C4-2B (cell line): Measurements from ENCODE around the gene XCL2.

ENCODE experiments used
- ZFX ChIP-seq: fragments of 450-650 bp; IDR thresholded peaks from 2 replicates; pipeline ENCODE4 v1.6.1; 2017
- TF ChIP-seq, protein P1 (sequence below): fragments of 450-650 bp; conservative IDR thresholded peaks from 2 replicates; pipeline ENCODE4 v1.5.1; 2017; ENCODE audit warnings: mild to moderate bottlenecking

DNA sequence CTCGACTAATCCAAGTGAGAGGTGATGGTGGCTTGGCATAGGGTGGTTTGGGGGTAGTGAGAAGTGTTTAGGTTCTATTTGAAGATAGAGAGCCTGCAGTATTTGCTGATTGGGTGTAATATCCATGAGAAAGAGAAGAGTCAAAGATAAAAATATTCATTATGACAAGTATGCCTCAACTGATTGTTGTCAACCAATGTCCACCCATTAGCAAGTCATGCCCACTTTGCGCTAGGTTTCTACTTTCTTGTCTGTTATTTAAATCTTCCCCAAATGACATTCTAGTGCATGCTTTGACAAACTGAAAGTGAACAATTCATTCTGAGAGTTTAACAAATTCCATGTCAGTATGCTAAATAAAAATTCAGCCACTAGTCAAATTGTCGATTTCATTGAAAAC, 28.8 kb upstream of the XCL2 start:
- TF ChIP-seq, protein P1, sequence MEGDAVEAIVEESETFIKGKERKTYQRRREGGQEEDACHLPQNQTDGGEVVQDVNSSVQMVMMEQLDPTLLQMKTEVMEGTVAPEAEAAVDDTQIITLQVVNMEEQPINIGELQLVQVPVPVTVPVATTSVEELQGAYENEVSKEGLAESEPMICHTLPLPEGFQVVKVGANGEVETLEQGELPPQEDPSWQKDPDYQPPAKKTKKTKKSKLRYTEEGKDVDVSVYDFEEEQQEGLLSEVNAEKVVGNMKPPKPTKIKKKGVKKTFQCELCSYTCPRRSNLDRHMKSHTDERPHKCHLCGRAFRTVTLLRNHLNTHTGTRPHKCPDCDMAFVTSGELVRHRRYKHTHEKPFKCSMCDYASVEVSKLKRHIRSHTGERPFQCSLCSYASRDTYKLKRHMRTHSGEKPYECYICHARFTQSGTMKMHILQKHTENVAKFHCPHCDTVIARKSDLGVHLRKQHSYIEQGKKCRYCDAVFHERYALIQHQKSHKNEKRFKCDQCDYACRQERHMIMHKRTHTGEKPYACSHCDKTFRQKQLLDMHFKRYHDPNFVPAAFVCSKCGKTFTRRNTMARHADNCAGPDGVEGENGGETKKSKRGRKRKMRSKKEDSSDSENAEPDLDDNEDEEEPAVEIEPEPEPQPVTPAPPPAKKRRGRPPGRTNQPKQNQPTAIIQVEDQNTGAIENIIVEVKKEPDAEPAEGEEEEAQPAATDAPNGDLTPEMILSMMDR = no peak
- TF ChIP-seq ZFX = no peak
